MCF 10A (cell line): ENCODE data around the gene VKORC1L1. TPM values are rescaled to one million over a fixed set of nuclear protein-coding genes. Genes with fewer than 3 reads are reported as not detected.

Experiments
- BruUV-seq: library from RNA; stranded (reverse); fragments of 400-500 nt; replicated peaks from 2 replicates; lab custom pipeline; 2021; lab: Mats Ljungman, UMichigan
- CTCF ChIA-PET: fragments of 300-600 bp; sonication (Branson Sonifier 250); formaldehyde crosslinking; extraction: SDS; loops from one replicate; lab custom pipeline; 2021; ENCODE audit warnings: antibody characterized with exemption, inconsistent platforms; lab: Yijun Ruan, JAX
- POLR2A ChIA-PET: fragments of 300-600, 350-650 bp; sonication (Branson Sonifier 250); formaldehyde crosslinking; extraction: SDS; loops from one replicate; lab custom pipeline; 2020; ENCODE audit warnings: antibody characterized with exemption, inconsistent platforms; lab: Yijun Ruan, JAX
- DNase-seq: peaks from one replicate; pipeline ENCODE4 v3.0.0-alpha.2; 2018; ENCODE audit not compliant: unreplicated experiment
- H3K27ac Mint-ChIP-seq: one replicate; pipeline ENCODE4 v1.8.0; 2022; ENCODE audit warnings: mild to moderate bottlenecking, low read depth, mixed read lengths; ENCODE audit not compliant: unreplicated experiment
- H3K27me3 Mint-ChIP-seq: one replicate; pipeline ENCODE4 v1.8.0; 2022; ENCODE audit warnings: mixed read lengths; ENCODE audit not compliant: insufficient read depth, unreplicated experiment
- H3K36me3 Mint-ChIP-seq: one replicate; pipeline ENCODE4 v1.8.0; 2022; ENCODE audit warnings: mild to moderate bottlenecking, moderate library complexity, mixed read lengths; ENCODE audit not compliant: insufficient read depth, unreplicated experiment
- H3K4me1 Mint-ChIP-seq: one replicate; pipeline ENCODE4 v1.8.0; 2022; ENCODE audit warnings: mixed read lengths; ENCODE audit not compliant: insufficient read depth, unreplicated experiment
- H3K4me3 Mint-ChIP-seq: one replicate; pipeline ENCODE4 v1.8.0; 2022; ENCODE audit warnings: mild to moderate bottlenecking, moderate library complexity, mixed read lengths; ENCODE audit not compliant: unreplicated experiment
- H3K9me3 Mint-ChIP-seq: one replicate; pipeline ENCODE4 v1.8.0; 2022; ENCODE audit warnings: mixed read lengths; ENCODE audit not compliant: unreplicated experiment
- CTCF ChIP-seq: fragments of 200-600 bp; IDR thresholded peaks from one replicate; pipeline ENCODE4 v1.8.0; 2022; ENCODE audit warnings: antibody characterized with exemption, mild to moderate bottlenecking; ENCODE audit not compliant: unreplicated experiment
- intact Hi-C: fragments of 100-400 bp; cut with micrococcal nuclease; formaldehyde crosslinking; loops from 2 replicates; pipeline ENCODE4 v1.14.1; 2022
- total RNA-seq: library from RNA; stranded (reverse); gene quantifications from 2 replicates; pipeline ENCODE4 v1.2.3, GENCODE V29; 2022

Gene VKORC1L1
- total RNA-seq, 1 experiment from 2014 or later: 28.7 TPM

- intact Hi-C loops: no loop called here
- DNase-seq: no peak
- Mint-ChIP-seq H3K4me3 (no peak overlapping the region), H3K27me3 (no peaks in the 10 kb centered on the region), H3K27ac (no peak overlapping the region), H3K4me1 (peaks cover 5% of the 10 kb centered on the region), H3K9me3 (peaks cover 8% of the 10 kb centered on the region), H3K36me3 (peaks cover under 1% of the 10 kb centered on the region)
- ChIA-PET CTCF (no interaction called here), POLR2A (interaction anchor here (0.6 kb wide), 1 partner anchor 10 kb away, joined by 3 read pairs; no protein-coding TSS in a partner anchor)
- no TSS peak for BruUV-seq
- no peak for TF ChIP-seq CTCF
Measured at GRCh38 chr7:65907501-65908198, 34.8 kb downstream of the VKORC1L1 start.

- H3K27me3 Mint-ChIP-seq: no peaks in the 10 kb centered on the region
- CTCF ChIA-PET: no interaction called here
Measured at GRCh38 chr7:65910237-65910636, 37.4 kb downstream of the VKORC1L1 start.

GRCh38 chr7:65912237-65912636, 39.4 kb downstream of the VKORC1L1 start:
- no peak for TF ChIP-seq CTCF
- intact Hi-C loops: no loop called here
- H3K27ac Mint-ChIP-seq: no peak overlapping the region
- H3K4me3 Mint-ChIP-seq: no peak overlapping the region
- H3K9me3 Mint-ChIP-seq: no peaks in the 10 kb centered on the region
- H3K4me1 Mint-ChIP-seq: peaks cover 5% of the 10 kb centered on the region
- no peak for DNase-seq
- H3K27me3 Mint-ChIP-seq: no peaks in the 10 kb centered on the region
- ChIA-PET POLR2A (no interaction called here), CTCF (no interaction called here)
- H3K36me3 Mint-ChIP-seq: no peaks in the 10 kb centered on the region
- BruUV-seq: no TSS peak

More at GRCh38 chr7:65910237-65910636, 37.4 kb downstream of the VKORC1L1 start:
- Mint-ChIP-seq H3K9me3 (peaks cover 8% of the 10 kb centered on the region), H3K36me3 (no peaks in the 10 kb centered on the region), H3K4me1 (peaks cover 5% of the 10 kb centered on the region), H3K4me3 (no peak overlapping the region), H3K27ac (no peak overlapping the region)
- no TSS peak for BruUV-seq
- intact Hi-C loops: no loop called here
- POLR2A ChIA-PET: interaction anchor here (0.6 kb wide), 1 partner anchor 626 kb away, joined by 3 read pairs; no protein-coding TSS in a partner anchor
- no peak for DNase-seq
- TF ChIP-seq CTCF: no peak

GRCh38 chr7:65915921-65916657, 43.2 kb downstream of the VKORC1L1 start:
- ChIA-PET CTCF (interaction anchor here (0.7 kb wide), 1 partner anchor 76 kb away, joined by 4 read pairs; no protein-coding TSS in a partner anchor), POLR2A (interaction anchor here (1.7 kb wide), 1 partner anchor 36 kb away, joined by 4 read pairs; no protein-coding TSS in a partner anchor)
- no peaks in the 10 kb centered on the region for H3K9me3 Mint-ChIP-seq
- no peak for TF ChIP-seq CTCF
- H3K4me3 Mint-ChIP-seq: no peak overlapping the region
- no peaks in the 10 kb centered on the region for H3K27me3 Mint-ChIP-seq
- no peaks in the 10 kb centered on the region for H3K36me3 Mint-ChIP-seq
- intact Hi-C loops: no loop called here
- BruUV-seq: no TSS peak
- H3K4me1 Mint-ChIP-seq: no peaks in the 10 kb centered on the region
- no peak for DNase-seq
- H3K27ac Mint-ChIP-seq: no peak overlapping the region
